ENCODE measurements around the gene C5orf34.

- TF ChIP-seq, protein P1, sequence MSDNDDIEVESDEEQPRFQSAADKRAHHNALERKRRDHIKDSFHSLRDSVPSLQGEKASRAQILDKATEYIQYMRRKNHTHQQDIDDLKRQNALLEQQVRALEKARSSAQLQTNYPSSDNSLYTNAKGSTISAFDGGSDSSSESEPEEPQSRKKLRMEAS (IDR thresholded peaks at IDR 0.05; ENCODE audit: low read depth, low read length): no peak
- no peak for TF ChIP-seq CTCF (IDR thresholded peaks at IDR 0.05; ENCODE audit: low read depth, low read length)
- no peak for TF ChIP-seq POLR2A (IDR thresholded peaks at IDR 0.05; ENCODE audit: extremely low read depth, insufficient read length)
These were observed 49.4 kb upstream of the C5orf34 start for GRCh38 chr5:43564289-43564850.

Data from NB4 (cell line).